Ascending aorta (tissue), 2 donors: ENCODE data around the gene CASP7. TPM values are rescaled to one million over a fixed set of nuclear protein-coding genes. Genes with fewer than 3 reads are reported as not detected.
"Not testable (repeated sequence)": the region's sequence is repeated elsewhere in the genome, so short reads cannot be mapped to it uniquely, and the experiment has no call there.

Source experiments
- DNase-seq, 2 donors: peaks; one replicate each; pipeline ENCODE4 v3.0.0-alpha.2; 2019; ENCODE audit warnings: low spot score in 2 of 2
- H3K27ac ChIP-seq, 2 donors: fragments of 200-600 bp; sonication (generic); one replicate each; pipeline ENCODE4 v1.5.1; 2016 to 2017; ENCODE audit warnings: mild to moderate bottlenecking in 1 of 2
- H3K27me3 ChIP-seq: fragments of 200-600 bp; sonication (generic); one replicate; pipeline ENCODE4 v1.5.1; 2017
- H3K36me3 ChIP-seq, 2 donors: fragments of 200-600 bp; sonication (generic); one replicate each; pipeline ENCODE4 v1.5.1; 2016
- H3K4me1 ChIP-seq, 2 donors: fragments of 200-600 bp; sonication (generic); one replicate each; pipeline ENCODE4 v1.5.1; 2016 to 2017; ENCODE audit warnings: mild to moderate bottlenecking in 1 of 2
- H3K4me3 ChIP-seq, 2 donors: fragments of 200-600 bp; sonication (generic); one replicate each; pipeline ENCODE4 v1.5.1; 2016 to 2017; ENCODE audit warnings: mild to moderate bottlenecking in 1 of 2
- H3K9me3 ChIP-seq, 2 donors: fragments of 200-600 bp; sonication (generic); one replicate each; pipeline ENCODE4 v1.5.1; 2016
- CTCF ChIP-seq, 3 experiments: fragments of 200-600 bp in 2 of 3; fragments of 450-650 bp in 1 of 3; sonication (generic) in 2 of 3; IDR thresholded peaks; one replicate each; pipeline ENCODE4 v1.5.1; 2016 to 2019; ENCODE audit warnings: antibody characterized with exemption in 3 of 3, mild to moderate bottlenecking in 1 of 3, moderate library complexity in 1 of 3
- intact Hi-C: fragments of 100-400 bp; cut with DNase I; formaldehyde crosslinking; loops from one replicate; pipeline ENCODE4 v1.15.1; 2023
- total RNA-seq: library from RNA; depleted of rRNA; stranded (reverse); fragments of >200 nt; gene quantifications from one replicate; pipeline ENCODE4 v1.1.0, GENCODE V29; 2016

Gene CASP7
- total RNA-seq, 1 donor from 2014 or later = 27.2 TPM

- H3K9me3 ChIP-seq = no peaks in the 10 kb centered on the region
- H3K4me1 ChIP-seq = no peaks in the 10 kb centered on the region
- no peaks in the 10 kb centered on the region for H3K36me3 ChIP-seq
- no peak for DNase-seq
- intact Hi-C loops = no loop called here
- no peaks in the 10 kb centered on the region for H3K27me3 ChIP-seq
- TF ChIP-seq CTCF (IDR thresholded peaks at IDR 0.05) = no peak
- H3K4me3 ChIP-seq = no peak overlapping the region
- H3K27ac ChIP-seq = no peak overlapping the region
These were observed 90.6 kb downstream of the CASP7 start for GRCh38 chr10:113770346-113770745.

GRCh38 chr10:113771131-113771530, 91.4 kb downstream of the CASP7 start:
- intact Hi-C loops = not testable (repeated sequence)

GRCh38 chr10:113775686-113776294, 96.1 kb downstream of the CASP7 start:
- TF ChIP-seq CTCF (IDR thresholded peaks at IDR 0.05) = no peak
- no peak for DNase-seq
- no peak overlapping the region for H3K4me3 ChIP-seq
- no peaks in the 10 kb centered on the region for H3K4me1 ChIP-seq
- H3K9me3 ChIP-seq = no peaks in the 10 kb centered on the region
- no peak overlapping the region for H3K27ac ChIP-seq
- intact Hi-C loops = no loop called here
- no peaks in the 10 kb centered on the region for H3K36me3 ChIP-seq
- H3K27me3 ChIP-seq = no peaks in the 10 kb centered on the region

More at GRCh38 chr10:113771131-113771530, 91.4 kb downstream of the CASP7 start:
- H3K36me3 ChIP-seq, DNase-seq, H3K27ac ChIP-seq, H3K4me3 ChIP-seq, H3K27me3 ChIP-seq, H3K4me1 ChIP-seq, H3K9me3 ChIP-seq: not testable (repeated sequence)

- intact Hi-C loops = no loop called here
- TF ChIP-seq CTCF (IDR thresholded peaks at IDR 0.05) = no peak
- H3K27me3 ChIP-seq = no peaks in the 10 kb centered on the region
- H3K27ac ChIP-seq = no peak overlapping the region
- no peaks in the 10 kb centered on the region for H3K9me3 ChIP-seq
- no peaks in the 10 kb centered on the region for H3K36me3 ChIP-seq
- DNase-seq = no peak
- no peak overlapping the region for H3K4me3 ChIP-seq
- no peaks in the 10 kb centered on the region for H3K4me1 ChIP-seq
These were observed 96.8 kb downstream of the CASP7 start for GRCh38 chr10:113776553-113776952.

Other genes starting within 250 kb of the CASP7 start
- gene HABP2, start 126.9 kb upstream of the CASP7 start, total RNA-seq = not detected
- gene NRAP, start 15.9 kb upstream of the CASP7 start, total RNA-seq = not detected
- gene PLEKHS1, start 71.8 kb downstream of the CASP7 start, total RNA-seq = not detected
- gene DCLRE1A, start 174.2 kb downstream of the CASP7 start, total RNA-seq = 0.21 TPM
- 7.1 TPM for gene NHLRC2, start 174.7 kb downstream of the CASP7 start, total RNA-seq